Smooth muscle cell (in vitro differentiated cells): Measurements from ENCODE around the gene UBE2U. TPM values are rescaled to one million over a fixed set of nuclear protein-coding genes. Genes with fewer than 3 reads are reported as not detected.
A peak's percentile ranks its signal among the peaks of the same experiment; 100 is the strongest.

Experiments used
- DNase-seq: peaks from one replicate; lab custom pipeline; 2025; ENCODE audit not compliant: unreplicated experiment; lab: John Stamatoyannopoulos, UW
- H2AFZ ChIP-seq: fragments of 200-600 bp; sonication (generic); 2 replicates; pipeline ENCODE4 v1.6.0; 2016; ENCODE audit warnings: antibody characterized with exemption, low read depth, mild to moderate bottlenecking
- H3F3A ChIP-seq: fragments of 200-600 bp; sonication (generic); 2 replicates; pipeline ENCODE4 v1.6.0; 2017; ENCODE audit warnings: antibody characterized with exemption, low read depth
- H3K27ac ChIP-seq: fragments of 200-600 bp; sonication (generic); 2 replicates; pipeline ENCODE4 v1.5.1; 2016; ENCODE audit warnings: low read depth, mild to moderate bottlenecking
- H3K27me3 ChIP-seq: fragments of 200-600 bp; sonication (generic); 2 replicates; pipeline ENCODE4 v1.6.1; 2016; ENCODE audit warnings: low read depth, mild to moderate bottlenecking
- H3K36me3 ChIP-seq: fragments of 200-600 bp; sonication (generic); 2 replicates; pipeline ENCODE4 v1.5.1; 2016; ENCODE audit warnings: low read depth
- H3K4me1 ChIP-seq: fragments of 200-600 bp; sonication (generic); 2 replicates; pipeline ENCODE4 v1.5.1; 2016; ENCODE audit warnings: low read depth
- H3K4me2 ChIP-seq: fragments of 200-600 bp; sonication (generic); 2 replicates; pipeline ENCODE4 v1.6.0; 2016; ENCODE audit warnings: mild to moderate bottlenecking
- H3K4me3 ChIP-seq: fragments of 200-600 bp; sonication (generic); 2 replicates; pipeline ENCODE4 v1.5.1; 2016; ENCODE audit warnings: mild to moderate bottlenecking
- H3K79me2 ChIP-seq: fragments of 200-600 bp; sonication (generic); 2 replicates; pipeline ENCODE4 v1.6.0; 2016; ENCODE audit warnings: low read depth, mild to moderate bottlenecking
- H3K9ac ChIP-seq: fragments of 200-600 bp; sonication (generic); 2 replicates; pipeline ENCODE4 v1.6.0; 2016; ENCODE audit warnings: low read depth
- H3K9me3 ChIP-seq: fragments of 200-600 bp; sonication (generic); replicated peaks from 2 replicates; pipeline ENCODE4 v1.5.1; 2016; ENCODE audit warnings: low read depth
- H4K20me1 ChIP-seq: fragments of 200-600 bp; sonication (generic); 2 replicates; pipeline ENCODE4 v1.6.0; 2016; ENCODE audit warnings: low read depth
- CTCF ChIP-seq: fragments of 200-600 bp; sonication (generic); IDR thresholded peaks from 2 replicates; pipeline ENCODE4 v1.5.1; 2017; ENCODE audit warnings: borderline replicate concordance, mild to moderate bottlenecking, antibody characterized with exemption; ENCODE audit not compliant: insufficient read depth, poor library complexity, severe bottlenecking
- WGBS: methylation state at CpG from one replicate; pipeline ENCODE4 v1.1.7; 2016; ENCODE audit warnings: low lambda C conversion rate; 5-methylcytosine and 5-hydroxymethylcytosine counted together
- polyA plus RNA-seq: library from polyadenylated mRNA; unstranded; fragments of >200 nt; fragmentation: Nextera tagmentation; extraction: Ambion mirVana; gene quantifications from 2 replicates; pipeline ENCODE4 v1.2.1, GENCODE V29; 2016
- total RNA-seq: library from RNA; depleted of rRNA; stranded (reverse); fragments of >200 nt; gene quantifications from 2 replicates; pipeline ENCODE4 v1.2.3, GENCODE V29; 2014

The UBE2U gene
- total and polyA plus RNA-seq, 2 experiments from 2014 or later = not detected

- Histone ChIP-seq H2AFZ (no peak overlapping the region), H3K36me3 (no peaks in the 10 kb centered on the region), H3K79me2 (no peaks in the 10 kb centered on the region), H3K9ac (no peak overlapping the region), H4K20me1 (no peaks in the 10 kb centered on the region), H3F3A (no peaks in the 10 kb centered on the region), H3K4me3 (no peak overlapping the region), H3K27ac (no peak overlapping the region), H3K27me3 (no peaks in the 10 kb centered on the region), H3K4me2 (peak overlapping the region; percentile 46), H3K9me3 (no peaks in the 10 kb centered on the region), H3K4me1 (peaks cover 4% of the 10 kb centered on the region)
- WGBS = 59% methylated on average over 23 of the region's 23 CpGs
- DNase-seq = no peak
- TF ChIP-seq CTCF = peak; percentile 92
Measured at GRCh38 chr1:64268653-64269557, 65.5 kb downstream of the UBE2U start.

- no peaks in the 10 kb centered on the region for H3K4me1 ChIP-seq
- DNase-seq = no peak
- H3K79me2 ChIP-seq = no peaks in the 10 kb centered on the region
- WGBS = 89% methylated on average over 1 of the region's 1 CpG
- no peak overlapping the region for H3K4me3 ChIP-seq
- H3K9ac ChIP-seq = no peak overlapping the region
- no peaks in the 10 kb centered on the region for H3F3A ChIP-seq
- no peaks in the 10 kb centered on the region for H3K27me3 ChIP-seq
- H3K4me2 ChIP-seq = no peak overlapping the region
- H2AFZ ChIP-seq = no peak overlapping the region
- H3K27ac ChIP-seq = no peak overlapping the region
- H4K20me1 ChIP-seq = no peaks in the 10 kb centered on the region
- TF ChIP-seq CTCF = no peak
- no peaks in the 10 kb centered on the region for H3K36me3 ChIP-seq
- H3K9me3 ChIP-seq = no peaks in the 10 kb centered on the region
Measured at GRCh38 chr1:64269558-64269884, 66.1 kb downstream of the UBE2U start.

GRCh38 chr1:64280001-64280400 is 76.6 kb downstream of the UBE2U start:
- Histone ChIP-seq H3K27ac (no peak overlapping the region), H3K4me2 (no peak overlapping the region), H3K9ac (no peak overlapping the region), H2AFZ (no peak overlapping the region), H3K36me3 (no peaks in the 10 kb centered on the region), H3F3A (no peaks in the 10 kb centered on the region), H3K27me3 (no peaks in the 10 kb centered on the region), H4K20me1 (no peaks in the 10 kb centered on the region), H3K9me3 (no peaks in the 10 kb centered on the region), H3K4me1 (no peaks in the 10 kb centered on the region), H3K4me3 (no peak overlapping the region), H3K79me2 (no peaks in the 10 kb centered on the region)
- 95% methylated on average over 4 of the region's 4 CpGs for WGBS
- no peak for TF ChIP-seq CTCF
- no peak for DNase-seq

DNA sequence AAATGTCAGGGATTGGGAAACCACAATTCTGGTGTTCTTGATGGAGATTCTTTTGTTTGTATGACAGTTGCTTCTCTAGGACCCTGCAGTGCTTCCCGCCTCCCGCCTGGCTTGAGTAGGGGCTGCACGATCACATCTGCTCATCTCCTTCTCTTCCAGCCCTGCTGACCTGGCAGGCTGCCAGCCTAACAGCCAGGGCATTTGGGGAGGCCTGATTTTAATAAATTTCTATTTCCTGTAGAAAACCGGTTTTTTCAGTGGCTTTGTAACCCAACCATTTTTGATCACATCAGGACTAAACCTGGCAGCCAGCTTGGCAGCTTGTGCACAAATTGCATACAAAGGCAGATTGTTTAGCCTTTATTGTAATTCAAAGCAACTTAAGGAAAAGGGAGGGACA is 78.9 kb downstream of the UBE2U start:
- Histone ChIP-seq H3K27ac (no peak overlapping the region), H3K4me2 (no peak overlapping the region)

More for the DNA sequence above, 78.9 kb downstream of the UBE2U start:
- Histone ChIP-seq H3K4me3 (no peak overlapping the region), H3K27me3 (no peaks in the 10 kb centered on the region), H3K4me1 (no peaks in the 10 kb centered on the region), H3K79me2 (no peaks in the 10 kb centered on the region), H3K9ac (no peak overlapping the region), H3K36me3 (no peaks in the 10 kb centered on the region), H4K20me1 (no peaks in the 10 kb centered on the region), H2AFZ (no peak overlapping the region), H3F3A (no peaks in the 10 kb centered on the region), H3K9me3 (no peaks in the 10 kb centered on the region)
- DNase-seq = no peak
- 55% methylated on average over 4 of the region's 4 CpGs for WGBS
- TF ChIP-seq CTCF = no peak
